ENCODE data around the gene ASS1. TPM values are rescaled to one million over a fixed set of nuclear protein-coding genes. Genes with fewer than 3 reads are reported as not detected.

ASS1 gene
- total RNA-seq, 1 donor from 2014 or later: 94.8 TPM

DNA sequence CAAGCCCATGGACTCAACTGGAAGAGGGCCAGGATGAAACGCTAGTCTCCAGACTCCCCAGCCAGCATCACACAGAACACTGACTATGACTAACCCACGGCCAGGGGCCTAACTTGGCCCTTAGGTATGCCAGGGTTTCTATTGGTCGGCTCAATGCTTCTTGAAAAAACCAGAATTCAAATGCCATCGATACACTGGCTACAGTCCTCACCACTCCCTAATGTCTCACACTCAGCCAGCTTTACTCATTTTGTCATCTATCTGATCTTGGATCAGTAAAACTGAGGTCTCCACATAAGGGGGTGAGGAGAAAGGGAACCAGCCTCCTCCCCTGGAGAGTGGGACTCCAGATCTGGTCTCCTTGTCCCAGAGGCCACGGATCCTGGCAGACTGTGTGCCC lies 75.2 kb downstream of the ASS1 start:
- H3K36me3 Mint-ChIP-seq: no peaks in the 10 kb centered on the region
- no peak overlapping the region for H3K27ac Mint-ChIP-seq
- H3K27me3 Mint-ChIP-seq (ENCODE audit: low read depth): peaks cover 5% of the 10 kb centered on the region
- no peak for DNase-seq (ENCODE audit: low spot score in 2 of 2, unreplicated experiment in 2 of 2)
- peaks cover 3% of the 10 kb centered on the region for H3K4me1 Mint-ChIP-seq
- TF ChIP-seq, protein P1, sequence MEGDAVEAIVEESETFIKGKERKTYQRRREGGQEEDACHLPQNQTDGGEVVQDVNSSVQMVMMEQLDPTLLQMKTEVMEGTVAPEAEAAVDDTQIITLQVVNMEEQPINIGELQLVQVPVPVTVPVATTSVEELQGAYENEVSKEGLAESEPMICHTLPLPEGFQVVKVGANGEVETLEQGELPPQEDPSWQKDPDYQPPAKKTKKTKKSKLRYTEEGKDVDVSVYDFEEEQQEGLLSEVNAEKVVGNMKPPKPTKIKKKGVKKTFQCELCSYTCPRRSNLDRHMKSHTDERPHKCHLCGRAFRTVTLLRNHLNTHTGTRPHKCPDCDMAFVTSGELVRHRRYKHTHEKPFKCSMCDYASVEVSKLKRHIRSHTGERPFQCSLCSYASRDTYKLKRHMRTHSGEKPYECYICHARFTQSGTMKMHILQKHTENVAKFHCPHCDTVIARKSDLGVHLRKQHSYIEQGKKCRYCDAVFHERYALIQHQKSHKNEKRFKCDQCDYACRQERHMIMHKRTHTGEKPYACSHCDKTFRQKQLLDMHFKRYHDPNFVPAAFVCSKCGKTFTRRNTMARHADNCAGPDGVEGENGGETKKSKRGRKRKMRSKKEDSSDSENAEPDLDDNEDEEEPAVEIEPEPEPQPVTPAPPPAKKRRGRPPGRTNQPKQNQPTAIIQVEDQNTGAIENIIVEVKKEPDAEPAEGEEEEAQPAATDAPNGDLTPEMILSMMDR (IDR thresholded peaks at IDR 0.05; ENCODE audit: unreplicated experiment): no peak
- H3K4me3 Mint-ChIP-seq: no peak overlapping the region
- H3K9me3 Mint-ChIP-seq: no peaks in the 10 kb centered on the region

DNA sequence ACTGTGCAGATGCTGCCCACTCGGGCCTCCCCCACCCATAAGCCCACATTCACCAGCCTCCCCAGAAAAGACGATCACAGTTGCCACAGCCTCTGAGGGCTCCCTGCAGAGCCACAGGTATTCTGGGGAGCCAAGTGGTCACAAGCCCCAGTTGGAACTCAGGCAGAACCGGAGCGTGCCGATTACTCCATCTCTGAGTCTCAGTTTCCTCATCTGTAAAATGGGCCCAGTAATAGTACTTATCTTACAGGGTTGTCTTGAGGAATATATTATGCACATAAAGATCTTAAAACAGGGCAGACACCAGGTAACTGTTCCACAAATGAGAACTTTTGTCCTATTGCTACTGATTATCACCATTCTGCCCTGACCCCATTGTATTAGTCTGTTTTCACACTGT lies 77.0 kb downstream of the ASS1 start:
- no peak overlapping the region for H3K4me3 Mint-ChIP-seq
- no peak overlapping the region for H3K27ac Mint-ChIP-seq
- TF ChIP-seq, protein P1 (IDR thresholded peaks at IDR 0.05; ENCODE audit: unreplicated experiment): no peak

DNA sequence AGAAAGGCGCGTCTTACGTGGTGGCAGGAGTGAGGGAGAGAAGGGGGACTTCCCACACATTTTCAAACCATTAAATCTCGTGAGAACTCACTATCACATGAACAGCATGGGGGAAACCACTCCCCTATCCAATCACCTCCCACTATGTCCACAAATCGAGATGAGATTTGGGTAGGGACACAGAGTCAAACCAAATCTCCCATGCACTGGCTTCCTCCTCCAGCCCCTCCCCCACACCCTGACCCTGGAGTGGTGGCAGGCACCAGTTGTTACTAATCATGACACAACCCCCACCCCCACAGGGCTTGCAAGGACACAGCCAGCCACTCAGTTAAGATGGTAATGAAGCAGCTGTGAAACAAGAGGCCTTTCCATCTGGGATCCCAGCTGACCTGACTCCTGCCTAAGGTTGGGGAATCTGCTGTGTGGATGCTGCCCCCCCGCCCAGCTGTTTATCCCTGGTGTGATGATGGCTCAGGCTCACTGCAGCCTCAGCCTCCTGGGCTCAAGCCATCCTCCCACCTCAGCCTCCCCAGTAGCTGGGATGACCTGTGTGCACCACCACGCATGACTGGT lies 77.6 kb downstream of the ASS1 start:
- H3K27ac Mint-ChIP-seq: no peak overlapping the region
- peaks cover 3% of the 10 kb centered on the region for H3K27me3 Mint-ChIP-seq (ENCODE audit: low read depth)
- peaks cover 3% of the 10 kb centered on the region for H3K4me1 Mint-ChIP-seq
- H3K9me3 Mint-ChIP-seq: no peaks in the 10 kb centered on the region
- H3K4me3 Mint-ChIP-seq: no peak overlapping the region
- no peak for DNase-seq (ENCODE audit: low spot score in 2 of 2, unreplicated experiment in 2 of 2)
- TF ChIP-seq, protein P1 (IDR thresholded peaks at IDR 0.05; ENCODE audit: unreplicated experiment): no peak
- no peaks in the 10 kb centered on the region for H3K36me3 Mint-ChIP-seq

More for the DNA sequence above, 77.0 kb downstream of the ASS1 start:
- Mint-ChIP-seq H3K36me3 (no peaks in the 10 kb centered on the region), H3K4me1 (peaks cover 3% of the 10 kb centered on the region), H3K27me3 (ENCODE audit: low read depth) (peaks cover 3% of the 10 kb centered on the region), H3K9me3 (no peaks in the 10 kb centered on the region)
- DNase-seq (ENCODE audit: low spot score in 2 of 2, unreplicated experiment in 2 of 2): no peak

DNA sequence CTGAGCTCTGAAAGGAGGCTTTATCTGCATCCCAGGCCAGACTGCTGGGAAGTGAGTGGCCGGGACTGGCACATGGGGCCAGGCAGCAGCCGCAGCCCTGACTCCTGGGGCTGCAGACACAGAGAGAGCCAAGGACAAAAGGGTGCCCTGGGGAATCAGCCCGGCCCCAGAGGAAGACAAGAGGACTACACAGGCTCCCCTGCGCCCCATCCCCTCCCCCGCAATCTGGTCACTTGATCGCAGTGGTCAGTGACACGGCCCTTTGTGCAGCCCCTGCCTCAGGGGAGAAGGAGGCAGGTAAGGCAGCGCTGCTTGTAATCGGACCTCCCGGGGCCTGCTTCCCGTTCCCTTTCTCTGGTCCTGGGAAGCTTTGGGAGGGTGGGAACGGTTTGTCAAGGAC lies 79.2 kb downstream of the ASS1 start:
- Mint-ChIP-seq H3K9me3 (no peaks in the 10 kb centered on the region), H3K27ac (no peak overlapping the region), H3K36me3 (no peaks in the 10 kb centered on the region), H3K27me3 (ENCODE audit: low read depth) (peaks cover 3% of the 10 kb centered on the region), H3K4me1 (no peaks in the 10 kb centered on the region), H3K4me3 (no peak overlapping the region)
- TF ChIP-seq, protein P1 (IDR thresholded peaks at IDR 0.05; ENCODE audit: unreplicated experiment): no peak
- DNase-seq (ENCODE audit: low spot score in 2 of 2, unreplicated experiment in 2 of 2): no peak

DNA sequence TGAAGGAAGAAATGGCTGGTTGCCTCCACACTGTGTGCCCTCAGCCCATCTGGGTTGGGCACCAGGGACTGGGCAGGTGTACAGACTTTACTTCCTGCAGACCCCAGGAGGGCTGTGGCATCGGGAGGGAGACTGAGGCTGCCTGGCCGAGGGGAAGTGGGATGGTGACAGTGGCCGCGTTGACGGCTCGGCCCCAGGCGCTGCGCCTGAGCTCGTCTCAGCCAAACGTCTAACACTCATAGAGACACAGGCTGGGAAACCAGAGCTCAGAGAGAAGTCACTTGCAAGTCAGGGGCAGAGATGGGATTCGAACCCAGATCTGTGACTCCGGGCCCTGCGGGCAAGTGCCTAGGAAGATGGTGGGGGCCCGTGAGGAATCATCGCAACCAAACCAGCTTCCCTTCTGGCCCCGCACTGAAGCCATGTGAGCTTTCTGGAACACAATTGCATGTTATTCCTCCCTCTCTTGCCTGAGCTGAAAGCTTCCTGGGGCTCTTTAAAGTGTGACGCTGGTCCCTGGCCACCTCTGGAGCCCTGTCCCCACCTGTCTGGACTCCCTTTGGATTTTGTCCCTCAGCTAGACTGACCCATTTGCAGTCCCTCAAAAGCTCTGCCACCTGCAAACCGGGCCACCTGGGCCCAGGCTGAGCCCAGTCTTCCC lies 81.6 kb downstream of the ASS1 start:
- Mint-ChIP-seq H3K27me3 (ENCODE audit: low read depth) (peaks cover 6% of the 10 kb centered on the region), H3K9me3 (no peaks in the 10 kb centered on the region), H3K27ac (no peak overlapping the region), H3K36me3 (no peaks in the 10 kb centered on the region), H3K4me1 (peaks cover 6% of the 10 kb centered on the region), H3K4me3 (no peak overlapping the region)
- TF ChIP-seq, protein P1 (IDR thresholded peaks at IDR 0.05; ENCODE audit: unreplicated experiment): no peak
- no peak for DNase-seq (ENCODE audit: low spot score in 2 of 2, unreplicated experiment in 2 of 2)
